GM18870 (cell line): ENCODE results near the gene SLC26A1.

ENCODE experiments used
- ATAC-seq: cut with Tn5 transposase; IDR thresholded peaks from one replicate; pipeline ENCODE4 v1.9.1; 2021; ENCODE audit warnings: moderate library complexity; ENCODE audit not compliant: unreplicated experiment

The SLC26A1 gene

DNA sequence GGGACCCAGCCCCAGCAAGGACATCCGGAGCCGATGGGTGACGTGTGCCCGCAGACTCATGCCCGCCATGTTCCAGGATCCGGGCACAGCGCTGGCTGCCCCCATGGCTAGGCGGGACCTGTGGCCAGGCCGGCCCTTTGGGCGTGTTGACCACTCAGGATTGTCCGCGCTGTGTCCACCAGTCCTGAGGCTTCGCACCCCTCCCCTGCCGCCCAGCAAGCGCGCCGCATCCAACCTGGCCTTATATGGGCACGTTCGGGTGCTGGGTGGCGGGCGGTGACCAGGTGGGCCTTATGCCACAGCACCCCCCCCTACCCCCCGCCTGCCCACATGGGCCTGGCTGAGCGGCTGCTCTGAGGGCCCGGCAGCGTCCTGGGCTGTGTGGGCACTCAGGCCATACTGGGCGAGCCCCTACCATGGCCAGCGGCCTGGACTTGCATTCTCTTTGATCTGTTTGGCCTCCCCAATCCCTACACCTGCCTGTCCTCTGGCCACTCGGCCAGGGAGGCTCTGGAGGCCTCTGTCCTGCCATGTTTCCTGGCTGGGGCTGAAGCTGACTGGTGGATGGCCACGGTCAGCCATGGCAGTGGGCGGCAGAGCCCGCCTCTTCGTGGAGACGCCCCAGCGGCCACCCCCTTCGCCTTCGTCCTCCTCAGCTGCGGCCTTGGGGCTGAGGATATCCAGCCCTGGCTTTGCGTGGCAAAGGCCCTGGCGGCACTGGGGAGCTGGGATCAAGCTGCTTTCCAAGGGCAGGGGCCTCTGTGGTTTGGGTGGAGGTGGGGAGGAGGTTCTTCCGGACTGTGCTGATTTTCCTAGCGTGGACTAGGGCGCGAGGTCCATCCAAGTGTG, 20.2 kb upstream of the SLC26A1 start:
- ATAC-seq: no peak

DNA sequence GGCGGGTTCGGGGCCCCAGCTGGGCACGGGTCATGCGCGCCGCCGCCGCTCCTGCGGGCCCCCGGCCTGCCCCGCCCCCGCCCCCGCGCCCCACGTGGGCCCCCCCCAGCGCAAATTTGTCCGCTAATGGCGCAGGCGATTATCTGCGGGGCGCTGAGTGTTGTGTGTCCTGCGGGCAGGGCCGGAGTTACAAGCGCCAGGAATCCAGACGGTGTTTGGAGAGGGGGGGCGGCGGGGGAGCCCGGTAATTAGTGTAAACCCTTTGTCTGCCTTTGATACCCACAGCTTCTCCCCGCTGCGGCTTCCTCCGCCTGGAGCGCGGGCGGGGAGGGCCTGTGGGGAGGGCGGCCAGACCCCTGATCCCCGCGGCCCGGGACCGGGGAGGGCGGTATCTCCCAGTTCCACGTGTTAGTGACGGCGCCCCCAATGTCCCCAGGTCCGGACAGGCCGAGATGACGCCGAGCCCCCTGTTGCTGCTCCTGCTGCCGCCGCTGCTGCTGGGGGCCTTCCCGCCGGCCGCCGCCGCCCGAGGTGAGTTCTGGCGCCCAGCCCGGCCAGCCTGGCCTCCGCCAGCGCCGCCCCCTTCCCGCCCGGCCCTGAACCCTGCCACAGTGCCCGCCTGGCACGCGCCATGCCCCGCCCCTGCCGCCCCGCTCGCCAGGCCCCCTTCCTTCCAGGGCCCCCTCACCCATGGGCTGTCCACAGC, 19.0 kb upstream of the SLC26A1 start:
- no peak for ATAC-seq

DNA sequence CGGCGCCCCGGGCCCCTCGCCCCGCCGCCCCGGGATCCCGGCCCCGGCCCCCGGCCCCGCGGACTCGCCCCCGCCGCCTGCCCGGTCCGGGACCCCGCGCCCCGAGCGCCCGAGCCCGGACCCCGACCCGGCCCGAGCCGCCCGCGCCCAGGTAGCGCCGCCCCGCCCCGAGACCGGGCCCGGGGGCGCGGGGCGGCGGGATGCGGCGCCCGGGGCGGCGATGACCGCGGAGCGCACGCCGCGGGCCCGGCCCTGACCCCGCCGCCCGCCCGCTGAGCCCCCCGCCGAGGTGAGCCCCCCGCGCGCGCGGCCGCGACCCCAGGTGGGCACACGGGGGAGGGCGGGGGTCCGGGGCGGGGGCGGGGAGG, 18.4 kb upstream of the SLC26A1 start:
- no peak for ATAC-seq

DNA sequence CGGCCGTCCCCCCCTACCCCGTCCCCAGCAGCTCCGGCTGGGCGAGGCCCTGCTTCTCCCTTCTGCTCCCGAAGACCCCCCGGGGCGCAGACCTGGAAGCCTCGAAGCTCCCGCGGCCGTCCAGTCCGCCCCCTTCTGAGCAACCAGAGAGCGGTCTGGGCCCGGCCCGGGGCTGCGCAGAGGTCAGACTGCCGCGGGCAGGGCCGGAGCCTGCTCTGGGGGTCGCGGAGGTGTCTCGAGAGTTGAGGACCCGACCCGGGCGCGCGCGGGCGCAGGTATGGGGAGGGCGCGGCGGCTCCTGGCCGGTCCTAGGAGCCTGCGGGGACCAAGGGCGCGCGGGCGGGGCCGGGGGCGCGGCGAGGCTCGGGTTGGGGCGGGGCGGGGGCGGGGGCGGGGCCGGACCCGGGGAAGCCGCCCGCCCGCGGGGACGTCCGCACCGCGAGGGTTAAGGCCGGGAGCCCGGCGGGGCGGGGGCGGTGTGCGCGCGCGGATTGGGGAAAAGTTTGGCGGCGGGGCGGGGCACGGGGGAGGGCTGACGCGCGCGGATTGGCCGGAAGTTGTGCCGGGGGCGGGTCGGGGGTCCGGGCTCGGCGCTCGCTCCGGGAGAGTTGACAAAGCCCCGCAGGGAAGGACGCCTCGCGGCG, 17.9 kb upstream of the SLC26A1 start, which contains the start of gene FGFRL1:
FGFRL1 (plus strand) TSS at position 605 of the 644 bp plus-strand sequence. CDS start 860 bp downstream, outside the sequence.
- no peak for ATAC-seq

DNA sequence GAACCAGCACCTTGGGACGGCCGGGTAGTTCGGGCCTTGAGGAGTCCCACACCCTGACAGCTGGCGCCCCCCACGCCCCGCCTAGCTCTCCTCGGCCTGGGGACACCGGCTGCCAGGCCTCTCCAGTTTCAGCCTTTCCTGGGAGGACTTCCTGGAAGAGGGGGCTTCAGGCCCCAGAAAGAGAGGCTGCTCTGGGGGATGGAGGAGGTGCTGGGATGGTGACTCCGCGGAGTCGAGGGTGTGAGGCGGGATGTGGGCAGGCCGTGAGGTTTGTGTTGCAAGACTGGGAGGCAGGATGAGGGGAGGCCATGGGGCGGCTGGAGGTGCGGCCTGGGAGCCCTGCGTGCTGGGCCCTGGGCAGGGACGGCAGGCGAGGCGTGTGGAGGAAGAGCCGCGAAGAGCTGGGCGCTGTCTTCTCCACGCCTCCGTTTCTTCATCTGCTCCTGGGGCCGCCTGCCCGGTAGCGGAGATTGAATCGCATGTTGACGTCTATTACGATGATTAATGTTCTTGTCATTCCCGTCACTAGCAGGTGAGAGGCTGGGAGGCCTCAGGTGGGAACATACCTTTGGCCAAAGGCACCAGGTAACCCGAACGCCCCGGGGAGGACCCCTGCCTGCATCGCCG, 17.3 kb upstream of the SLC26A1 start:
- ATAC-seq: no peak

DNA sequence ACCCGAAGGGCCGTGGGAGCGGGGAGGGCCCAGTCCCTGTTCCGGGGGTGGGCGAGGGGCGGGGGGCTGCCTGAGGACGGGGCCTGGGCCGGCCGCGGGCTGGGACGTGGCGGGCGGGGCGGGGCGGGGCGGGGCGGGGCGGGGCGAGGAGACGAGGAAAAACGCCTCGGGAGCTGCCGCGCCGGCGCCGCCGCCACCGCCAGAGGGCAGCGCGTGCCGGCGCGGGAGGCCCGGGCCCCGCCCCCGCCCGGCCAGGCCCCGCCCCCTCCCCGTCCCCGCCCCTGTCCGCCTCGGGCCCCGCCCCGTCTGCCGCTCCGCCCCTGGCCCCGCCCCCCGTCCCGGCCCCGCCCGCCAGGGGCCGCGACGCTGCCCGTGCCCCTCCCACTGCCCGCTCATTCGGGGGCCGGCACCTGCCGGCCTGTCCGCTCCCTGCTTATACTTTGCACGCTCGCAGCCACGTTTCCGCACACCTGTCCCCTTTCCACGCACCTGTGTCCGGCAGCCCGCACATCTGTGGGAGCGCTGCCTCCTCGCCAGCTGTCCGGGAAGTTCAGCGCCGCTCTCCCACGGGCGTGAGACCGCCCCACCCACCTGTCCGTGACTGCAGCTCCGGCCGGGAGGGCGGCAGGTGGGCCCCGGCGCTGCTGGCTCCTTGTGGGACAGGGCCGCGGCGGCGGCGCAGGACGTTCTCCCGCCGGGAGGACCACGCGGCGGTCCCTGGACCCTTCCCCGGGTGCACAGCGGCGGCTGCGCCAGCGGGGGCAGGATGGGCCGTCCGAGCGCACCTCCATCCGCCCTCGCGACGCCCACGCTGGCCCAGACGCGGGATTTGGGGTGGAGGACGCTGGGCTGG, 16.6 kb upstream of the SLC26A1 start:
- ATAC-seq: no peak

DNA sequence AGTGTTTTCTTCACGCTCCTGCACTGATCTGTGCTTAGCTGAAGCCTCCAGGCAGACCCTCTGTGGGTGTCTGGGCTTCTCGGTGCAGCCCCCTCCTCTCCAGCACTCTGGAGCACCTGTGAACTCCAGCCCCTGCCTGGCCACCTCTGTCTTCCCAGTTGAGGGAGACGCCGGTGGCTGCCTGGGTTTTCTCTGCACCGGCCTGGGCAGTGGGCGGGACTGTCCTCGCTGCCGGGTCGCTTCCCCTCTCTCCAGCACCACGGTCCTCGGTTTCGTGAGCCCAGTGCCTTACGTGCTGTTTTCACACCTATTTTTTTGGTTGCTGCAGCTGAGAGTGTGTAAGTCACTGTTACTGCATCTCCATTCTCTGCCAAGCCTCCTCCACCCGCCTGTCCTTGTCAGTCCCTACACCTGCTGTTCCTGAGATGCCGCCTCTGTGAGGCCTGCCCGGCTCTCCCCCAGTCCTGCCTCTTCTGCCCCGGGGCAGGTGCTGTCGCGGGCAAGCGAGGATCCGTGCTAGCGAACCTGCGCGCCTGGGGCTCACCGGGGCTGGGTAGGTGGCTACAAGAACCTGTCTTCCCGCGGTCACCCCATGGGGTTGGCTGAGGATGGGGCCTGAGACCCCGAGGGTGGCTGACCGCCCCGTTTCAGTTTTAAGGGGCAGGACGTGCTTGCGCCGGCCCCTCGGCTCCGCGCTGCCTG, 15.8 kb upstream of the SLC26A1 start:
- ATAC-seq: no peak

DNA sequence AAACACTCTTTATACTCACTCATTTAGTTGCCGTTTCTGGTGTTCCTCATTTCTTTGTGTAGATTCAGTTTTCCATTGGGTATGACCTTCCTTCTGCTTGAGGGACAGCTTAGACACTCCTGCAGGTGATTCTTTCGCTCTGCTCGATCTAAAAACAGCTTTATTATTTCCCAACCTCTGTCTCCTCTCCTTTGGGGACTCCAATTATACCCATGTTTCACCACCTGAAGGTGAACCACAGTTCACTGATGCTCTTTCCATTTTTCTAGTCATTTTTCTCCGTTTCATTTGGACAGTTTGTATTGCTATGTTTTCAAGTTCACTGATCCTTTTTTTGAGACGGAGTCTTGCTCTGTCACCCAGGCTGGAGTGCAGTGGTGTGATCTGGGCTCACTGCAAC, 13.7 kb upstream of the SLC26A1 start:
- ATAC-seq: no peak

DNA sequence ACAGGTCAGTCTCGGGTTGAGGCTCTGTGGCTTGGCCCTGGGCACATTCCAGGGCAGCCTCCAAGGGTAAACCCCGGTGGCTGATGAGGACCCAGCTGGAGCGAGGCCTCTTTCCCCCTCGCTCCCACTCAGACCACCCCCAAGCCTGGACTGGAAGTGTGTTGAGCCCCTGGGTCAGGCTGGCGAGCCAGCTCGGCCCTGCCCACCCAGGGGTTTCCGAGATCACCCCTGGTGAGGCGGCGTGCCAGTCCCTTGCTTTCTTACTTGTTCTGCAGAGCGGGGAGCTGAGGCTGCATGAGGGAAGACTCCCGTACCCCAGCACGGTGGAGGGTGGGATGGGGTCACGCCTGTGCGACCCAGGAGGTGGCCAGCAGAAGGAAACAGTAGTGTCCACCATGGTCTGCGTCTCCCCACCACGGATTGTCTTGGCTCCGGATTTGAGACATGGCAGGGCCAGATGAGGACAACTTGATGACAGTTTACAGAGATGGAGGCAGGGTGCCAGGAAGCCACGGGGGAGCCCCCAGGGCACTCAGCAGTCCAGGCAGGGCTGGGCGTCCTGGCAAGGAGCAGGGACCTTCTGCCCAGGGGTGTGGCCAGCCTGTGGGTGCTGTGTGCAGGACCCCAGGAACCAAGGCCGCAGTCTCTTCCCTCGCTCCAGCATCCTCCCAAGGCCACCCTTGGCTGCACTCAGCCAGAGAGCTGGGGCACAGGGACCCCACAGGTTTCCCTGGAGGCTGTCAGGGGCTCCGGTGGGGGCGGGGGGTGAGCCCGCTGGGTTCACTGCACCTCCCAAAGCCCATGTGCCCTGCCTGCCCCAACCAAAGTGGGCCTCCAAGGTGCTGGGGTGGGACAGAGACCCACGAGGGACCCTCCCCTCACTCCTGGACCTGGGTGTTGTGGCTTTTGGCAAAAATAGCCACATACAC, 11.6 kb upstream of the SLC26A1 start:
- no peak for ATAC-seq

DNA sequence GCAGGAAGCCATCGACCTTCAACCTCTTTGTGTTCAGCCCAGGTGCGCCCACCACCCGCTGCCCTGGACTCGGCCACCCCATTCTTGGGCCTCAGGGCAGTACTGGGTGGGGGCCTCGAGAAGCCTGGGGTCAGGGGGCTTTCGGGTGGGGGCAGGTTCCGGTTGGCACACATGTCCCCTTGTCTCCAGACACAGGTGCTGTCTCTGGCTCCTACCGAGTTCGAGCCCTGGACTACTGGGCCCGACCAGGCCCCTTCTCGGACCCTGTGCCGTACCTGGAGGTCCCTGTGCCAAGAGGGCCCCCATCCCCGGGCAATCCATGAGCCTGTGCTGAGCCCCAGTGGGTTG, 10.8 kb upstream of the SLC26A1 start:
- no peak for ATAC-seq

DNA sequence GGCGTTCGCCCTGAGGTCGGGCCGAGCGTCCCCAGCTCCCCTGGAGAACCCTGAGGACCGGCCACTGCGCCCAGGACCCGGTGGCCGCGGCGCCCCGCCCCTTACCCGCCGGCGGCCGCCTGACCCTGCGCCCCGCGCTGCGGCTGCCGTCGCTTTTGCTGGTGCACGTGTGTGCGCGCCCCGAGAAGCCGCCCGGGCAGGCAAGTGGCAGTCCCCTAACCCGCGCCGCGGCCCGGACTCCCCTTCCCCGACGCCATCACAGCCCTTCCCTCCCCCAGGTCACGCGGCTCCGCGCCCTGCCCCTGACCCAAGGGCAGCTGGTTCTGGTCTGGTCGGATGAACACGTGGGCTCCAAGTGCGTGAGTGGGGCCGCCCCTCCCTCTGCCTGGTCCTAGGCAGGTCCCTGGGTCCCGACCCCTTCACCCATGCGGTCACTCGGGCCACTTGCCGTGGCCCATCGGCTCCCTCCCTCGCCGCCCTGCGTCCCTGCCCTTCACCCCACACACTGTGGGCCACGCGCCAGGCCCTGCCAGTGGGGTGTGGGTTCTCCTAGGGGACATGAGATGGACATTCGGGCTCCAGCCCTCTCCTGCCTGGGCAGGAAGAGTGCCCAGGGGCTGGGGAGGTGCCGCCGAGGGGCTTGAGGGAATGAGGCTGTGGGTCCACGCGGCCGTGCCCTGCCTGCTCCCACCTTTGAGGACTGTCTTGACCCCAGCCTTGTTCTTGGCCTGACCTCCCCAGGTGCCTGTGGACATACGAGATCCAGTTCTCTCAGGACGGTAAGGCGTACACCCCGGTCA, 10.3 kb upstream of the SLC26A1 start:
- ATAC-seq: no peak

DNA sequence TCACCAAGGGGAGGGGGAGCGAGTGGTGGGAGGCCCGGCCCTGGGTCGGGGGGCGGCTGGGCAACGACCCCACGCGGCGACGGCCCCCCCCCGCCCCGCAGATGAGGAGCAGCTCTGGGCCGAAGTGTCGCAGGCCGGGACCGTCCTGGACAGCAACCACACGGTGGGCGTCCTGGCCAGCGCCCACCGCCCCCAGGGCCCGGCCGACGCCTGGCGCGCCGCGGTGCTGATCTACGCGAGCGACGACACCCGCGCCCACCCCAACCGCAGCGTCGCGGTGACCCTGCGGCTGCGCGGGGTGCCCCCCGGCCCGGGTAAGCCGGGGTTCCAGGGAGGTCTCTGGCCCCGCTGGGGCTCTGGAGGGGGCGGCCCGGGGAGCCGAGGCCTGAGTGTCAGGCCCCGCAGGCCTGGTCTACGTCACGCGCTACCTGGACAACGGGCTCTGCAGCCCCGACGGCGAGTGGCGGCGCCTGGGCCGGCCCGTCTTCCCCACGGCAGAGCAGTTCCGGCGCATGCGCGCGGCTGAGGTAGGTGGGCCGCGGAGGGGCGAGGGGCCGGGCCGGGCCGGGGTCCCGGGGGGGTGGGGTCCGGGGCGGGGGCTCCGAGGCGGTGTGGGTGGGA, 9.5 kb upstream of the SLC26A1 start:
- ATAC-seq: no peak

DNA sequence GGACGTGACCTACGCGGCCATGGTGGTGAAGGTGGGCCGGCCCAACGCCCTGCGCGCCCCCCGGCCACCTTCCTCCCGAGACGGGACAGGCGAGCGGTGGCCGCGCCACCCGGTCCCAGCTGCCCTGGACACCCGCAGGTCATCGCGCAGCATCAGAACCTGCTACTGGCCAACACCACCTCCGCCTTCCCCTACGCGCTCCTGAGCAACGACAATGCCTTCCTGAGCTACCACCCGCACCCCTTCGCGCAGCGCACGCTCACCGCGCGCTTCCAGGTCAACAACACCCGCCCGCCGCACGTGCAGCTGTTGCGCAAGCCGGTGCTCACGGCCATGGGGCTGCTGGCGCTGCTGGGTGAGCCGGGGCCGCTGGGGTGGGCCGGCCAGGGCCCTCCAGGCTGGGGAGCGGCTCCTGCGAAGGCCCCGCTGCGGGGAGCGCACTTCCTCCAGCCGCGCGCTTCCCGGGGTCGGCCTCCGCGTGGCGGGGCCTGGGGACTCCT, 9.0 kb upstream of the SLC26A1 start:
- ATAC-seq: no peak

DNA sequence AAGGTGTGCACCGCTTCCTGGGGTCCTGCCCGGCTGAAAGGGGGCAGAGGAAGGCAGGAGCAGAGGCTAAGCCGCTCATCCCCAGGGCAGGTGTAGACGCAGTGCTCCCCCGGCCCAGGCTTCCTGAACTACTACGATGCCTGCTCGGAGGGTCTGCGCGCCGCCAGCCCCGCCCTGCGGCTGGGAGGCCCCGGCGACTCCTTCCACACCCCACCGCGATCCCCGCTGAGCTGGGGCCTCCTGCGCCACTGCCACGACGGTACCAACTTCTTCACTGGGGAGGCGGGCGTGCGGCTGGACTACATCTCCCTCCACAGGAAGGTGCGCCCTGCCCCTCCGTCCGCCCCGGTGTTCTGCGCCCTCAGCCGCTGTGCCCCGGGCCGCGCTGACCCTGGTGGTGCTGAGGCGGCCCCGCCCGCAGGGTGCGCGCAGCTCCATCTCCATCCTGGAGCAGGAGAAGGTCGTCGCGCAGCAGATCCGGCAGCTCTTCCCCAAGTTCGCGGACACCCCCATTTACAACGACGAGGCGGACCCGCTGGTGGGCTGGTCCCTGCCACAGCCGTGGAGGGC, 8.4 kb upstream of the SLC26A1 start:
- no peak for ATAC-seq

DNA sequence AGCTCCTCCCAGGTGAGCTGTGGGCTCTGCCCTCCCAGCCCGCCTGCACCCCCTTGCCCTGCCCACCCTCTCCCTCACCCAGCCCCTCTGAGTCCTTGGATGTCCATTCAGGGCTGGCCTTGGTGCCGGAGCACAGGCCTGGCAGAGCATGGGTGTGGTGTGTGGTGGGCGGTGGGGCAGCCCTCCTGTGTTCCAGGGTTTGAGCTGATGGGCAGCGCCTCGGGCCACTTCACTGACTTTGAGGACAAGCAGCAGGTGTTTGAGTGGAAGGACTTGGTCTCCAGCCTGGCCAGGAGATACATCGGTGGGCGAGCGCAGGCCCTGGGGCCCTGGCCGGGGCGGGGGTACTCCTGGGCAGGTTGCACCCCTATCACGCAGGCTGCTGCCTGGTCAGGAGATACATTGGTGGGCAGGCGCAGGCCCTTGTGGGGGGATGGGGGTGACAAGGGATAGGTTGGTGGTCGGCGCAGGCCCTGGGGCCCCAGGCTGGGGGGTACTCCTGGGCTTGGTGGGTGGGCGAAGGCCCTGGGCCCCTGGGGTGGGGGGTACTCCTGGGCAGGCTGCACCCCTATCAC, 7.6 kb upstream of the SLC26A1 start:
- ATAC-seq: no peak

DNA sequence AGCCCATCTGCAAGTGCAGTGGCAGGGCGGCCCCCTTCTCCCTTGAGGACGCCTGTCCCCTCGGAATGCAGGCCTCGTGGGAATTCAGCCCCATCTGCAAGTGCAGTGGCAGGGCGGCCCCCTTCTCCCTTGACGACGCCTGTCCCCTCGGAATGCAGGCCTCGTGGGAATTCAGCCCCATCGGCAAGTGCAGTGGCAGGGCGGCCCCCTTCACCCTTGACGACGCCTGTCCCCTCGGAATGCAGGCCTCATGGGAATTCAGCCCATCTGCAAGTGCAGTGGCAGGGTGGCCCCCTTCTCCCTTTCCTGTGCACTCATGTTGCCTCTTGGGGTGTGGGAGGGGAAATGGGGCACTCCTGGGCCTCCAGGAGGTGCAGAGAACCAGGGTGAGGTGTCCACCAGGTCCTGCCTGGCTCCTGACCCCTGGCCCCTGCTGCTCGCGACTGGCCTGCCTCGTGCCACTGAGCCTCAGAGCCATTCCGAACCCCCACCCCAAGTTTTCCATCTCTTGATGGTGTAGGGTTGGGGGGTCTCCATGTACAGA, 6.8 kb upstream of the SLC26A1 start:
- no peak for ATAC-seq
